Measurements from ENCODE around the gene PCDHB1. TPM values are rescaled to one million over a fixed set of nuclear protein-coding genes. Genes with fewer than 3 reads are reported as not detected.
"Not testable (repeated sequence)": the region's sequence is repeated elsewhere in the genome, so short reads cannot be mapped to it uniquely, and the experiment has no call there.

Gene PCDHB1
- total RNA-seq, 1 experiment from 2014 or later, result 0.07 TPM

GRCh38 chr5:141100243-141100805 is 49.1 kb downstream of the PCDHB1 start, which contains the start of gene PCDHB3:
Gene PCDHB3, plus strand, starts transcription at chr5:141100473. Its CDS starts 177 bp downstream, at chr5:141100650.
- Histone ChIP-seq H3K36me3 (ENCODE audit: low read depth, low read length) (peaks cover 3% of the 10 kb centered on the region; the same call in 1 of the 2 replicates), H3F3A (ENCODE audit: low read length, unreplicated experiment) (no peaks in the 10 kb centered on the region), H3K27me3 (ENCODE audit: low read length) (no peaks in the 10 kb centered on the region), H3K4me2 (ENCODE audit: low read length) (no peak within 1 kb of the TSS), H4K20me1 (ENCODE audit: low read length) (no peaks in the 10 kb centered on the region), H3K9me2 (replicated peaks; ENCODE audit: low read length) (no peaks in the 10 kb centered on the region), H3K9me3 (ENCODE audit: low read length) (0 out of 2 replicates have a peak, but pooled peaks cover 4% of the 10 kb centered on the region), H3K4me1 (ENCODE audit: insufficient read depth, low read length) (no peaks in the 10 kb centered on the region), H3K79me2 (ENCODE audit: low read length) (0 out of 2 replicates have a peak, but pooled peaks cover 5% of the 10 kb centered on the region), H3K27ac (ENCODE audit: low read length) (no peak within 1 kb of the TSS), H3K9ac (ENCODE audit: low read length) (no peak within 1 kb of the TSS), H3K4me3 (ENCODE audit: low read length) (no peak within 1 kb of the TSS), H2AFZ (ENCODE audit: low read length) (no peak within 1 kb of the TSS)
- no peak for TF ChIP-seq EZH2phosphoT487 (IDR thresholded peaks at IDR 0.05; ENCODE audit: borderline replicate concordance, low read length)
- no peak for TF ChIP-seq EZH2 (IDR thresholded peaks at IDR 0.05; ENCODE audit: low read length, unreplicated experiment)
- TF ChIP-seq, protein P1, sequence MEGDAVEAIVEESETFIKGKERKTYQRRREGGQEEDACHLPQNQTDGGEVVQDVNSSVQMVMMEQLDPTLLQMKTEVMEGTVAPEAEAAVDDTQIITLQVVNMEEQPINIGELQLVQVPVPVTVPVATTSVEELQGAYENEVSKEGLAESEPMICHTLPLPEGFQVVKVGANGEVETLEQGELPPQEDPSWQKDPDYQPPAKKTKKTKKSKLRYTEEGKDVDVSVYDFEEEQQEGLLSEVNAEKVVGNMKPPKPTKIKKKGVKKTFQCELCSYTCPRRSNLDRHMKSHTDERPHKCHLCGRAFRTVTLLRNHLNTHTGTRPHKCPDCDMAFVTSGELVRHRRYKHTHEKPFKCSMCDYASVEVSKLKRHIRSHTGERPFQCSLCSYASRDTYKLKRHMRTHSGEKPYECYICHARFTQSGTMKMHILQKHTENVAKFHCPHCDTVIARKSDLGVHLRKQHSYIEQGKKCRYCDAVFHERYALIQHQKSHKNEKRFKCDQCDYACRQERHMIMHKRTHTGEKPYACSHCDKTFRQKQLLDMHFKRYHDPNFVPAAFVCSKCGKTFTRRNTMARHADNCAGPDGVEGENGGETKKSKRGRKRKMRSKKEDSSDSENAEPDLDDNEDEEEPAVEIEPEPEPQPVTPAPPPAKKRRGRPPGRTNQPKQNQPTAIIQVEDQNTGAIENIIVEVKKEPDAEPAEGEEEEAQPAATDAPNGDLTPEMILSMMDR (conservative IDR thresholded peaks at IDR 0.05; ENCODE audit: low read depth, low read length), result no peak
- ATAC-seq (no peak), DNase-seq (no peak)
- ChIA-PET CTCF (no interaction called here), POLR2A (ENCODE audit: unreplicated experiment) (no interaction called here)
- no TSS peak for BruUV-seq (replicated peaks)
- intact Hi-C loops (cut with micrococcal nuclease), result no loop called here

DNA sequence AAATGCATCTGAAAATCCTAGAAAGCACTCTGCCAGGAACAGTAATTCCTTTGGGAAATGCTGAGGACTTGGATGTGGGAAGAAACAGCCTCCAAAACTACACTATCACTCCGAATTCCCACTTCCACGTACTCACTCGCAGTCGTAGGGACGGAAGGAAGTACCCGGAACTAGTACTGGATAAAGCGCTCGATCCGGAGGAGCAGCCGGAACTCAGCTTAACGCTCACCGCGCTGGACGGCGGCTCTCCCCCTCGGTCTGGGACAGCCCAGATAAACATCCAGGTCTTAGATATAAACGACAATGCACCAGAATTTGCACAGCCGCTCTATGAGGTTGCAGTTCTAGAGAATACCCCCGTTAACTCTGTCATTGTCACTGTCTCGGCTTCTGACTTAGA is 49.9 kb downstream of the PCDHB1 start:
- Histone ChIP-seq H3K4me3 (ENCODE audit: low read length) (no peak overlapping the region), H4K20me1 (ENCODE audit: low read length) (no peaks in the 10 kb centered on the region), H3K27ac (ENCODE audit: low read length) (no peak overlapping the region), H3K4me1 (ENCODE audit: insufficient read depth, low read length) (no peaks in the 10 kb centered on the region), H3K9me2 (replicated peaks; ENCODE audit: low read length) (no peaks in the 10 kb centered on the region), H3K79me2 (ENCODE audit: low read length) (no peaks in the 10 kb centered on the region), H3K4me2 (ENCODE audit: low read length) (no peak overlapping the region), H3F3A (ENCODE audit: low read length, unreplicated experiment) (no peaks in the 10 kb centered on the region), H3K27me3 (ENCODE audit: low read length) (no peaks in the 10 kb centered on the region), H3K9ac (ENCODE audit: low read length) (no peak overlapping the region), H2AFZ (ENCODE audit: low read length) (no peak overlapping the region), H3K36me3 (ENCODE audit: low read depth, low read length) (no peaks in the 10 kb centered on the region; the same call in 1 of the 2 replicates), H3K9me3 (ENCODE audit: low read length) (0 out of 2 replicates have a peak, but pooled peaks cover 4% of the 10 kb centered on the region)
- no TSS peak for BruUV-seq (replicated peaks)
- TF ChIP-seq EZH2 (IDR thresholded peaks at IDR 0.05; ENCODE audit: low read length, unreplicated experiment) (no peak), EZH2phosphoT487 (IDR thresholded peaks at IDR 0.05; ENCODE audit: borderline replicate concordance, low read length) (no peak)
- TF ChIP-seq, protein P1 (conservative IDR thresholded peaks at IDR 0.05; ENCODE audit: low read depth, low read length), result no peak
- no peak for DNase-seq
- ChIA-PET CTCF (no interaction called here), POLR2A (ENCODE audit: unreplicated experiment) (interaction anchor here (0.6 kb wide), 1 partner anchor 245 kb away, joined by 4 read pairs; no protein-coding TSS in a partner anchor)
- no peak for ATAC-seq
- intact Hi-C loops (cut with micrococcal nuclease), result no loop called here

GRCh38 chr5:141102070-141102469 is 50.9 kb downstream of the PCDHB1 start:
- POLR2A ChIA-PET (ENCODE audit: unreplicated experiment); H3K27ac ChIP-seq (ENCODE audit: low read length); H3F3A ChIP-seq (ENCODE audit: low read length, unreplicated experiment); H3K27me3 ChIP-seq (ENCODE audit: low read length); H3K4me3 ChIP-seq (ENCODE audit: low read length); H3K4me2 ChIP-seq (ENCODE audit: low read length); CTCF ChIA-PET; H2AFZ ChIP-seq (ENCODE audit: low read length); H4K20me1 ChIP-seq (ENCODE audit: low read length); H3K79me2 ChIP-seq (ENCODE audit: low read length); BruUV-seq (replicated peaks); H3K9me2 ChIP-seq (replicated peaks; ENCODE audit: low read length); DNase-seq; H3K4me1 ChIP-seq (ENCODE audit: insufficient read depth, low read length); H3K36me3 ChIP-seq (ENCODE audit: low read depth, low read length); H3K9me3 ChIP-seq (ENCODE audit: low read length); H3K9ac ChIP-seq (ENCODE audit: low read length); intact Hi-C loops (cut with micrococcal nuclease); ATAC-seq: not testable (repeated sequence)

DNA sequence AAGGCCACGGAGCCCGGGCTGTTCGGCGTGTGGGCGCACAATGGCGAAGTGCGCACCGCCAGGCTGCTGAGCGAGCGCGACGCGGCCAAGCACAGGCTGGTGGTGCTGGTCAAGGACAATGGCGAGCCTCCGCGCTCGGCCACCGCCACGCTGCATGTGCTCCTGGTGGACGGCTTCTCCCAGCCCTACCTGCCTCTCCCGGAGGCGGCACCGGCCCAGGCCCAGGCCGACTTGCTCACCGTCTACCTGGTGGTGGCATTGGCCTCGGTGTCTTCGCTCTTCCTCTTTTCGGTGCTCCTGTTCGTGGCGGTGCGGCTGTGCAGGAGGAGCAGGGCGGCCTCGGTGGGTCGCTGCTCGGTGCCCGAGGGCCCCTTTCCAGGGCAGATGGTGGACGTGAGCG is 51.3 kb downstream of the PCDHB1 start:
- H3K4me1 ChIP-seq (ENCODE audit: insufficient read depth, low read length); H3K27me3 ChIP-seq (ENCODE audit: low read length); H3K36me3 ChIP-seq (ENCODE audit: low read depth, low read length); H3K4me2 ChIP-seq (ENCODE audit: low read length); DNase-seq; H3K79me2 ChIP-seq (ENCODE audit: low read length); H3K9me2 ChIP-seq (replicated peaks; ENCODE audit: low read length); POLR2A ChIA-PET (ENCODE audit: unreplicated experiment); H3K9me3 ChIP-seq (ENCODE audit: low read length); H2AFZ ChIP-seq (ENCODE audit: low read length); intact Hi-C loops (cut with micrococcal nuclease); BruUV-seq (replicated peaks); H4K20me1 ChIP-seq (ENCODE audit: low read length); ATAC-seq; H3K27ac ChIP-seq (ENCODE audit: low read length); CTCF ChIA-PET; H3F3A ChIP-seq (ENCODE audit: low read length, unreplicated experiment); H3K9ac ChIP-seq (ENCODE audit: low read length); H3K4me3 ChIP-seq (ENCODE audit: low read length): not testable (repeated sequence)
